ENCODE measurements around the gene LAYN. TPM values are rescaled to one million over a fixed set of nuclear protein-coding genes. Genes with fewer than 3 reads are reported as not detected.

LAYN gene
- total and polyA plus RNA-seq, 2 of the 4 experiments (the other 2 are of a cell fraction) = 92.5 to 118 TPM

DNA sequence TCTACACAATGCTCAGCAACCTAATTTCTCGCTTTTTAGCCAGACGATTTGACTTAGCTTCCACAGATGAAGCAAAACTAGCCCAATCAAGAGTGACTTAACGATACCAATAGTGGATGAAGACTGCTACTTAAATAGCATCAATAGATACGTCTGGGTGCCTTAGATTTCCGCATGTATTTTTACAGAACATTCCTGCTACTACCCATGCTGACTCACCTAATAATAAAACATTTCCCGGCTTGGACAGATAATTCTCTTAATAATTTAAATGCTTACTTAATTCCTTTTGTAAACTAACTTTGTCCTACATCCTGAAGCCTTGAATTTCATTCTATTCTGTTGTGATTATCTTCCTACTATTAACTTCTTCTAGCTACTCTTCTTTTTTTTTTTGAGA is 5.2 kb upstream of the LAYN start:
- H2AFZ ChIP-seq (replicated peaks; ENCODE audit: low read length, poor library complexity) = no peak overlapping the region
- no peak overlapping the region for H3K9ac ChIP-seq (ENCODE audit: low read depth, low read length)
- intact Hi-C loops (cut with micrococcal nuclease) (no loop called here), dilution Hi-C loops (cut with HindIII; ENCODE audit: low sequenced_read_pairs, unreplicated experiment) (no loop called here), in situ Hi-C loops (cut with MboI; ENCODE audit: low sequenced_read_pairs) (no loop called here)
- no peak overlapping the region for H3K23ac ChIP-seq (ENCODE audit: low read depth, low read length)
- no peaks in the 10 kb centered on the region for H4K20me1 ChIP-seq (ENCODE audit: insufficient read depth, low read length)
- H2BK120ac ChIP-seq (ENCODE audit: low read depth, low read length) = no peak overlapping the region
- H3K18ac ChIP-seq (ENCODE audit: low read depth, low read length) = no peak overlapping the region
- H2BK20ac ChIP-seq (ENCODE audit: low read depth, low read length) = no peak overlapping the region
- no peak overlapping the region for H3K4ac ChIP-seq (ENCODE audit: low read depth, low read length)
- H4K91ac ChIP-seq (ENCODE audit: insufficient read depth, low read depth, low read length) = no peak overlapping the region
- DNase-seq = no peak
- H3K27me3 ChIP-seq (ENCODE audit: control insufficient read depth, insufficient read depth, low read length) = no peaks in the 10 kb centered on the region
- H2AK9ac ChIP-seq (replicated peaks; ENCODE audit: low read depth, low read length, poor library complexity) = no peak overlapping the region
- no peak overlapping the region for H3K14ac ChIP-seq (replicated peaks; ENCODE audit: low read depth, low read length)
- H3K9me3 ChIP-seq (ENCODE audit: control insufficient read depth, insufficient read depth, low read length) = no peaks in the 10 kb centered on the region; the same call in 1 of the 2 replicates
- H3K27ac ChIP-seq (ENCODE audit: insufficient read depth, low read length) = no peak overlapping the region
- H3K4me2 ChIP-seq (ENCODE audit: low read depth, low read length) = no peak overlapping the region
- no peak overlapping the region for H4K8ac ChIP-seq (ENCODE audit: low read depth in 2 of 2, low read length in 2 of 2)
- no CpG with 5 or more reads among the region's 6 CpGs for WGBS, 2 experiments (ENCODE audit: extremely low coverage in 2 of 2, insufficient read length in 1 of 2)
- H3K4me3 ChIP-seq (ENCODE audit: insufficient read depth, low read depth, low read length) = no peak overlapping the region
- no peak overlapping the region for H4K5ac ChIP-seq (ENCODE audit: low read depth, low read length)
- POLR2A ChIA-PET (ENCODE audit: unreplicated experiment) = no interaction called here
- H3K56ac ChIP-seq (ENCODE audit: extremely low read depth, insufficient read depth, low read length) = no peak overlapping the region
- ATAC-seq (ENCODE audit: low read depth) = no peak
- peaks cover 5 to 18% of the 10 kb centered on the region in 2 experiments; a peak in 2 of 4 replicates for H3K79me1 ChIP-seq (ENCODE audit: low read depth in 1 of 2, low read length in 2 of 2)
- no peak overlapping the region for H2BK5ac ChIP-seq (ENCODE audit: low read depth, low read length, poor library complexity, severe bottlenecking)
- CTCF ChIA-PET = interaction anchor here (0.6 to 1.6 kb wide), 2 partner anchors 80 to 1406 kb away, joined by 3 to 5 read pairs; no protein-coding TSS in a partner anchor
- no peak overlapping the region for H2AK5ac ChIP-seq (ENCODE audit: low read depth, low read length)
- H3K36me3 ChIP-seq (ENCODE audit: control insufficient read depth, insufficient read depth, low read length) = no peaks in the 10 kb centered on the region
- TF ChIP-seq, protein P1, sequence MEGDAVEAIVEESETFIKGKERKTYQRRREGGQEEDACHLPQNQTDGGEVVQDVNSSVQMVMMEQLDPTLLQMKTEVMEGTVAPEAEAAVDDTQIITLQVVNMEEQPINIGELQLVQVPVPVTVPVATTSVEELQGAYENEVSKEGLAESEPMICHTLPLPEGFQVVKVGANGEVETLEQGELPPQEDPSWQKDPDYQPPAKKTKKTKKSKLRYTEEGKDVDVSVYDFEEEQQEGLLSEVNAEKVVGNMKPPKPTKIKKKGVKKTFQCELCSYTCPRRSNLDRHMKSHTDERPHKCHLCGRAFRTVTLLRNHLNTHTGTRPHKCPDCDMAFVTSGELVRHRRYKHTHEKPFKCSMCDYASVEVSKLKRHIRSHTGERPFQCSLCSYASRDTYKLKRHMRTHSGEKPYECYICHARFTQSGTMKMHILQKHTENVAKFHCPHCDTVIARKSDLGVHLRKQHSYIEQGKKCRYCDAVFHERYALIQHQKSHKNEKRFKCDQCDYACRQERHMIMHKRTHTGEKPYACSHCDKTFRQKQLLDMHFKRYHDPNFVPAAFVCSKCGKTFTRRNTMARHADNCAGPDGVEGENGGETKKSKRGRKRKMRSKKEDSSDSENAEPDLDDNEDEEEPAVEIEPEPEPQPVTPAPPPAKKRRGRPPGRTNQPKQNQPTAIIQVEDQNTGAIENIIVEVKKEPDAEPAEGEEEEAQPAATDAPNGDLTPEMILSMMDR (conservative IDR thresholded peaks at IDR 0.05; ENCODE audit: low read depth, low read length) = no peak
- TF ChIP-seq CEBPB (IDR thresholded peaks at IDR 0.05; ENCODE audit: low read depth, low read length) (no peak), RFX5 (IDR thresholded peaks at IDR 0.05; ENCODE audit: low read depth, low read length) (no peak), NFE2L2 (IDR thresholded peaks at IDR 0.05; ENCODE audit: low read depth, low read length) (no peak), FOS (IDR thresholded peaks at IDR 0.05; ENCODE audit: low read depth, low read length) (no peak), MAZ (IDR thresholded peaks at IDR 0.05; ENCODE audit: borderline replicate concordance, low read depth, low read length) (no peak), SMC3 (IDR thresholded peaks at IDR 0.05; ENCODE audit: low read depth, low read length) (no peak), MXI1 (IDR thresholded peaks at IDR 0.05; ENCODE audit: borderline replicate concordance, low read depth, low read length) (no peak), CHD1 (IDR thresholded peaks at IDR 0.05; ENCODE audit: low read depth, low read length) (no peak), BHLHE40 (IDR thresholded peaks at IDR 0.05; ENCODE audit: low read depth, low read length) (no peak), RCOR1 (IDR thresholded peaks at IDR 0.05; ENCODE audit: insufficient replicate concordance, low read length) (no peak), POLR2A (IDR thresholded peaks at IDR 0.05; ENCODE audit: low read depth, low read length) (no peak), MAFK (IDR thresholded peaks at IDR 0.05; ENCODE audit: low read depth, low read length) (no peak)
- TF ChIP-seq, protein P2, sequence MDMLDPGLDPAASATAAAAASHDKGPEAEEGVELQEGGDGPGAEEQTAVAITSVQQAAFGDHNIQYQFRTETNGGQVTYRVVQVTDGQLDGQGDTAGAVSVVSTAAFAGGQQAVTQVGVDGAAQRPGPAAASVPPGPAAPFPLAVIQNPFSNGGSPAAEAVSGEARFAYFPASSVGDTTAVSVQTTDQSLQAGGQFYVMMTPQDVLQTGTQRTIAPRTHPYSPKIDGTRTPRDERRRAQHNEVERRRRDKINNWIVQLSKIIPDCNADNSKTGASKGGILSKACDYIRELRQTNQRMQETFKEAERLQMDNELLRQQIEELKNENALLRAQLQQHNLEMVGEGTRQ (IDR thresholded peaks at IDR 0.05; ENCODE audit: low read depth, low read length) = no peak
- TF ChIP-seq, protein P3, sequence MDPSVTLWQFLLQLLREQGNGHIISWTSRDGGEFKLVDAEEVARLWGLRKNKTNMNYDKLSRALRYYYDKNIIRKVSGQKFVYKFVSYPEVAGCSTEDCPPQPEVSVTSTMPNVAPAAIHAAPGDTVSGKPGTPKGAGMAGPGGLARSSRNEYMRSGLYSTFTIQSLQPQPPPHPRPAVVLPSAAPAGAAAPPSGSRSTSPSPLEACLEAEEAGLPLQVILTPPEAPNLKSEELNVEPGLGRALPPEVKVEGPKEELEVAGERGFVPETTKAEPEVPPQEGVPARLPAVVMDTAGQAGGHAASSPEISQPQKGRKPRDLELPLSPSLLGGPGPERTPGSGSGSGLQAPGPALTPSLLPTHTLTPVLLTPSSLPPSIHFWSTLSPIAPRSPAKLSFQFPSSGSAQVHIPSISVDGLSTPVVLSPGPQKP (IDR thresholded peaks at IDR 0.05; ENCODE audit: borderline replicate concordance, low read depth, low read length) = no peak
- H3K4me1 ChIP-seq (ENCODE audit: control insufficient read depth, insufficient read depth, low read length) = peaks cover 10% of the 10 kb centered on the region
- BruUV-seq (replicated peaks) = no TSS peak
- H2BK15ac ChIP-seq (ENCODE audit: low read depth, low read length) = no peak overlapping the region
- H3K9me1 ChIP-seq (ENCODE audit: insufficient read depth, low read length) = peaks cover 12% of the 10 kb centered on the region

Data from IMR-90 (cell line).